PC-3 (cell line): ENCODE data around the gene UGT1A5. TPM values are rescaled to one million over a fixed set of nuclear protein-coding genes. Genes with fewer than 3 reads are reported as not detected.

ENCODE experiments used
- ATAC-seq: fragments of 200-7000 bp; cut with Tn5 transposase; 2 replicates; pipeline ENCODE4 v1.9.1; 2020; ENCODE audit warnings: mild to moderate bottlenecking, moderate library complexity
- BruUV-seq: library from RNA; stranded (reverse); fragments of 400-500 nt; replicated peaks from 2 replicates; lab custom pipeline; 2021; lab: Mats Ljungman, UMichigan
- CTCF ChIA-PET: fragments of 300-600 bp; sonication (Branson Sonifier 250); formaldehyde crosslinking; loops from one replicate; lab custom pipeline; 2022; ENCODE audit warnings: antibody characterized with exemption; lab: Charles Lee
- POLR2A ChIA-PET: fragments of 300-600 bp; sonication (Branson Sonifier 250); formaldehyde crosslinking; loops from one replicate; lab custom pipeline; 2022; ENCODE audit warnings: antibody characterized with exemption; ENCODE audit not compliant: unreplicated experiment; lab: Charles Lee
- DNase-seq: peaks from one replicate; pipeline ENCODE4 v3.0.0-alpha.2; 2015
- H2AFZ ChIP-seq: fragments of 300-600 bp; sonication (generic); 2 replicates; pipeline ENCODE4 v1.6.0; 2016; ENCODE audit warnings: antibody characterized with exemption, low read length
- H3F3A ChIP-seq: fragments of 300-600 bp; sonication (generic); one replicate; pipeline ENCODE4 v1.6.0; 2017; ENCODE audit warnings: antibody characterized with exemption, low read length, control low read depth, mild to moderate bottlenecking; ENCODE audit not compliant: unreplicated experiment
- H3K27ac ChIP-seq: fragments of 300-600 bp; sonication (generic); 2 replicates; pipeline ENCODE4 v1.5.1; 2016; ENCODE audit warnings: mild to moderate bottlenecking, low read length
- H3K27me3 ChIP-seq: fragments of 300-600 bp; sonication (generic); 2 replicates; pipeline ENCODE4 v1.6.1; 2016; ENCODE audit warnings: low read length, mixed read lengths
- H3K36me3 ChIP-seq: fragments of 300-600 bp; sonication (generic); 2 replicates; pipeline ENCODE4 v1.6.1; 2016; ENCODE audit warnings: low read depth, mixed run types, low read length, mixed read lengths
- H3K4me1 ChIP-seq: fragments of 300-600 bp; sonication (generic); 2 replicates; pipeline ENCODE4 v1.5.1; 2016; ENCODE audit warnings: low read length; ENCODE audit not compliant: insufficient read depth
- H3K4me2 ChIP-seq: fragments of 300-600 bp; sonication (generic); 2 replicates; pipeline ENCODE4 v1.6.0; 2016; ENCODE audit warnings: low read length
- H3K4me3 ChIP-seq: fragments of 300-600 bp; sonication (generic); 2 replicates; pipeline ENCODE4 v1.5.1; 2016; ENCODE audit warnings: mild to moderate bottlenecking, low read length, mixed read lengths
- H3K79me2 ChIP-seq: fragments of 300-600 bp; sonication (generic); 2 replicates; pipeline ENCODE4 v1.6.1; 2017; ENCODE audit warnings: low read length, mixed read lengths
- H3K9ac ChIP-seq: fragments of 300-600 bp; sonication (generic); 2 replicates; pipeline ENCODE4 v1.6.0; 2016; ENCODE audit warnings: mild to moderate bottlenecking, low read length
- H3K9me2 ChIP-seq: fragments of 300-600 bp; sonication (generic); replicated peaks from 2 replicates; pipeline ENCODE4 v1.6.1; 2016; ENCODE audit warnings: mixed run types, low read length, mixed read lengths
- H3K9me3 ChIP-seq: fragments of 300-600 bp; sonication (generic); 2 replicates; pipeline ENCODE4 v1.6.1; 2016; ENCODE audit warnings: low read length, mixed read lengths
- H4K20me1 ChIP-seq: fragments of 300-600 bp; sonication (generic); 2 replicates; pipeline ENCODE4 v1.6.1; 2016; ENCODE audit warnings: low read length, mixed read lengths
- EZH2 ChIP-seq: fragments of 300-600 bp; sonication (generic); IDR thresholded peaks from one replicate; pipeline ENCODE4 v1.6.1; 2017; ENCODE audit warnings: antibody characterized with exemption, mild to moderate bottlenecking, low read length; ENCODE audit not compliant: unreplicated experiment
- EZH2phosphoT487 ChIP-seq: fragments of 300-600 bp; sonication (generic); IDR thresholded peaks from 2 replicates; pipeline ENCODE4 v1.6.1; 2018; ENCODE audit warnings: mild to moderate bottlenecking, antibody characterized with exemption, low read length, borderline replicate concordance
- intact Hi-C: fragments of 100-400 bp; cut with micrococcal nuclease; formaldehyde crosslinking; loops from 2 replicates; pipeline ENCODE4 v1.9.0; 2023
- total RNA-seq: library from RNA; depleted of rRNA; stranded (reverse); fragments of >200 nt; gene quantifications from 2 replicates; pipeline ENCODE4 v1.2.3, GENCODE V29; 2014
- TF ChIP-seq, protein P1 (sequence below): fragments of 300-600 bp; sonication (generic); conservative IDR thresholded peaks from 2 replicates; pipeline ENCODE4 v1.5.1; 2017; ENCODE audit warnings: antibody characterized with exemption, low read depth, mild to moderate bottlenecking, low read length

Gene UGT1A5
- total RNA-seq, 1 experiment from 2014 or later, result not detected

DNA sequence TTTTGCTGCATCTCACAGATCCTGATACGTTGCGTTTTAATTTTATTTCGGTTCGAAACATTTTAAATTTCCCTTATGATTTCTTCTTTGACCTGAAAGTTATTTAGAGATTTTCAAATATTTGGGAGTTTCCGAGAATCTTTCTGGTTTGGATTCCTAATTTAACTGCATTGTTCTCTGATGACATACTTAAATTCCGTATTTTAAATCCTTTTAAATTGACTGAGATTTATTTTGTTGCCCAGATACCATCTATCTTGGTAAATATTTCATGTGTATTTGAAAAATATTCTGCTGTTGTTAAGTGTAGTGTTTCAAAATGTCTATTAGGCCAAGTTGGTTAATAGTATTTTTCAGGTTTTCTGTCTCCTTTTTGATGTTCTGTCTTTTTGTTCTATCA lies 103.2 kb downstream of the UGT1A5 start:
- H3K79me2 ChIP-seq, result no peaks in the 10 kb centered on the region
- no TSS peak for BruUV-seq
- no peak overlapping the region for H3K4me3 ChIP-seq
- no peak for TF ChIP-seq EZH2
- TF ChIP-seq EZH2phosphoT487, result no peak
- TF ChIP-seq, protein P1, sequence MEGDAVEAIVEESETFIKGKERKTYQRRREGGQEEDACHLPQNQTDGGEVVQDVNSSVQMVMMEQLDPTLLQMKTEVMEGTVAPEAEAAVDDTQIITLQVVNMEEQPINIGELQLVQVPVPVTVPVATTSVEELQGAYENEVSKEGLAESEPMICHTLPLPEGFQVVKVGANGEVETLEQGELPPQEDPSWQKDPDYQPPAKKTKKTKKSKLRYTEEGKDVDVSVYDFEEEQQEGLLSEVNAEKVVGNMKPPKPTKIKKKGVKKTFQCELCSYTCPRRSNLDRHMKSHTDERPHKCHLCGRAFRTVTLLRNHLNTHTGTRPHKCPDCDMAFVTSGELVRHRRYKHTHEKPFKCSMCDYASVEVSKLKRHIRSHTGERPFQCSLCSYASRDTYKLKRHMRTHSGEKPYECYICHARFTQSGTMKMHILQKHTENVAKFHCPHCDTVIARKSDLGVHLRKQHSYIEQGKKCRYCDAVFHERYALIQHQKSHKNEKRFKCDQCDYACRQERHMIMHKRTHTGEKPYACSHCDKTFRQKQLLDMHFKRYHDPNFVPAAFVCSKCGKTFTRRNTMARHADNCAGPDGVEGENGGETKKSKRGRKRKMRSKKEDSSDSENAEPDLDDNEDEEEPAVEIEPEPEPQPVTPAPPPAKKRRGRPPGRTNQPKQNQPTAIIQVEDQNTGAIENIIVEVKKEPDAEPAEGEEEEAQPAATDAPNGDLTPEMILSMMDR, result no peak
- H3K27ac ChIP-seq, result no peak overlapping the region
- H3F3A ChIP-seq, result no peaks in the 10 kb centered on the region
- ChIA-PET POLR2A (no interaction called here), CTCF (no interaction called here)
- intact Hi-C loops, result loop anchor here (2.0 kb wide), 1 partner anchor 57 kb away; no protein-coding TSS in a partner anchor
- H3K4me2 ChIP-seq, result no peak overlapping the region
- no peaks in the 10 kb centered on the region for H3K9me2 ChIP-seq
- no peak overlapping the region for H3K9ac ChIP-seq
- H3K36me3 ChIP-seq, result no peaks in the 10 kb centered on the region
- DNase-seq (no peak), ATAC-seq (no peak)
- no peaks in the 10 kb centered on the region for H3K9me3 ChIP-seq
- H3K27me3 ChIP-seq, result no peaks in the 10 kb centered on the region
- H3K4me1 ChIP-seq, result no peaks in the 10 kb centered on the region
- no peaks in the 10 kb centered on the region for H4K20me1 ChIP-seq
- H2AFZ ChIP-seq, result no peak overlapping the region

DNA sequence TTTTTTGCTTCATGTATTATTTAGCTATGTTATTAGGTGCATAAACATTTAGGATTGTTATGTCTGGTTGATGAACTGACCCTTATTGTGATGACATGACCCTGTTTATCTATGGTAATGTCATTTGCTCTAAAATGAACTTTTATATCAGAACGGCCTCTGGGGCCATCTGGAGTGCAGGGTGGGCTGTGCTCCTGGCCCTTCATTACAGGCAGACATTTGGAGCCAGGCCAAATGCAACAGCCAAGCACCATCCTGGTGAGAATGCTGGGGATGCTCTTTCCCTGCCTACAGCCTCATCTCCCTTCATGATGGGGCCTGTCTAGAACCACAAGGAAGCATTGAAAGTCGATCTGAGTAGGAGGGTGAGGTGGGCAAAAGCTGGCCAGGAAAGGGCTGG lies 103.6 kb downstream of the UGT1A5 start:
- Histone ChIP-seq H3K9ac (no peak overlapping the region), H3K4me3 (no peak overlapping the region), H3K9me3 (no peaks in the 10 kb centered on the region), H2AFZ (no peak overlapping the region), H3K9me2 (no peaks in the 10 kb centered on the region), H3K4me2 (no peak overlapping the region), H4K20me1 (no peaks in the 10 kb centered on the region), H3K79me2 (no peaks in the 10 kb centered on the region), H3K36me3 (no peaks in the 10 kb centered on the region), H3K27ac (no peak overlapping the region), H3K27me3 (no peaks in the 10 kb centered on the region), H3F3A (no peaks in the 10 kb centered on the region), H3K4me1 (no peaks in the 10 kb centered on the region)
- DNase-seq (no peak), ATAC-seq (no peak)
- intact Hi-C loops, result no loop called here
- CTCF ChIA-PET, result no interaction called here
- POLR2A ChIA-PET, result no interaction called here
- TF ChIP-seq, protein P1, result no peak
- TF ChIP-seq EZH2 (no peak), EZH2phosphoT487 (no peak)
- no TSS peak for BruUV-seq

DNA sequence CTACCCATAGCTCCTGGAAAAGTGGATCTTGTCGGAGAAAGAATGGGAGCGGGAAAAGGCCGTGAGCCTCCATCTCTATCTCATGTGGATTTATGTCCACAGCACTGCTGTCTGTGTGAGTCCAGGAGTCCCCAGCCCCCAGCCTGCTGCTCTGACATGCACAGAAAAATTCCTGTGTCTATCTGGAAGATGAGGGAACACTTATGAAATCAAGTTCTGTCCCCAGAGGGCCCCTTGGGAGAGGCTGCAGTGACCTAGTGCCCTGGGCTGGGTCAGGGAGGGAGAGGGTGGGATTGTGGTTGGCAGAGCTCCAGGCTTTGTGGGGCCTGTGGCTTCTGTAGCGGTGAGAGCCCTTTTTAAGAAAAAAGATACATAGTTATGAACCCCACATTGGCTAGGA lies 104.1 kb downstream of the UGT1A5 start:
- POLR2A ChIA-PET, result no interaction called here
- H3K9me2 ChIP-seq, result no peaks in the 10 kb centered on the region
- H3K9me3 ChIP-seq, result no peaks in the 10 kb centered on the region
- ATAC-seq (no peak), DNase-seq (no peak)
- no peaks in the 10 kb centered on the region for H3K27me3 ChIP-seq
- H3K36me3 ChIP-seq, result no peaks in the 10 kb centered on the region
- no peak overlapping the region for H3K27ac ChIP-seq
- no peaks in the 10 kb centered on the region for H3K79me2 ChIP-seq
- H3F3A ChIP-seq, result no peaks in the 10 kb centered on the region
- no TSS peak for BruUV-seq
- TF ChIP-seq EZH2, result no peak
- no peak for TF ChIP-seq EZH2phosphoT487
- TF ChIP-seq, protein P1, result no peak
- CTCF ChIA-PET, result no interaction called here
- no peak overlapping the region for H2AFZ ChIP-seq
- H3K4me1 ChIP-seq, result no peaks in the 10 kb centered on the region
- H4K20me1 ChIP-seq, result no peaks in the 10 kb centered on the region
- H3K9ac ChIP-seq, result no peak overlapping the region
- no peak overlapping the region for H3K4me2 ChIP-seq
- intact Hi-C loops, result no loop called here
- H3K4me3 ChIP-seq, result no peak overlapping the region
